IgD-negative memory B cell (primary cell): ENCODE measurements around the gene PTPRJ. TPM values are rescaled to one million over a fixed set of nuclear protein-coding genes. Genes with fewer than 3 reads are reported as not detected.
"Not testable (repeated sequence)": the region's sequence is repeated elsewhere in the genome, so short reads cannot be mapped to it uniquely, and the experiment has no call there.

Experiments
- H3K27ac Mint-ChIP-seq, 3 donors: one replicate each; pipeline ENCODE4 v1.8.0; 2020 to 2022; ENCODE audit warnings: mild to moderate bottlenecking in 3 of 3, mixed read lengths in 3 of 3, moderate library complexity in 1 of 3
- H3K27me3 Mint-ChIP-seq: one replicate; pipeline ENCODE4 v1.8.0; 2021; ENCODE audit warnings: mixed read lengths
- H3K36me3 Mint-ChIP-seq: one replicate; pipeline ENCODE4 v1.8.0; 2020; ENCODE audit warnings: mild to moderate bottlenecking, mixed read lengths
- H3K4me1 Mint-ChIP-seq, 3 donors: one replicate each; pipeline ENCODE4 v1.8.0; 2020 to 2022; ENCODE audit warnings: mixed read lengths in 3 of 3, mild to moderate bottlenecking in 1 of 3
- H3K4me3 Mint-ChIP-seq, 4 donors: one replicate each; pipeline ENCODE4 v1.8.0; 2020 to 2022; ENCODE audit warnings: mild to moderate bottlenecking in 4 of 4, mixed read lengths in 4 of 4, moderate library complexity in 3 of 4
- H3K9me3 Mint-ChIP-seq, 3 donors: one replicate each; pipeline ENCODE4 v1.8.0; 2020 to 2021; ENCODE audit warnings: mixed read lengths in 3 of 3, mild to moderate bottlenecking in 1 of 3
- polyA plus RNA-seq: library from polyadenylated mRNA; unstranded; fragments of 300-500 nt; fragmentation: Illumina TruSeq; gene quantifications from one replicate; pipeline ENCODE4 v1.2.3, GENCODE V29; 2021

PTPRJ gene
- 8.1 TPM for polyA plus RNA-seq

DNA sequence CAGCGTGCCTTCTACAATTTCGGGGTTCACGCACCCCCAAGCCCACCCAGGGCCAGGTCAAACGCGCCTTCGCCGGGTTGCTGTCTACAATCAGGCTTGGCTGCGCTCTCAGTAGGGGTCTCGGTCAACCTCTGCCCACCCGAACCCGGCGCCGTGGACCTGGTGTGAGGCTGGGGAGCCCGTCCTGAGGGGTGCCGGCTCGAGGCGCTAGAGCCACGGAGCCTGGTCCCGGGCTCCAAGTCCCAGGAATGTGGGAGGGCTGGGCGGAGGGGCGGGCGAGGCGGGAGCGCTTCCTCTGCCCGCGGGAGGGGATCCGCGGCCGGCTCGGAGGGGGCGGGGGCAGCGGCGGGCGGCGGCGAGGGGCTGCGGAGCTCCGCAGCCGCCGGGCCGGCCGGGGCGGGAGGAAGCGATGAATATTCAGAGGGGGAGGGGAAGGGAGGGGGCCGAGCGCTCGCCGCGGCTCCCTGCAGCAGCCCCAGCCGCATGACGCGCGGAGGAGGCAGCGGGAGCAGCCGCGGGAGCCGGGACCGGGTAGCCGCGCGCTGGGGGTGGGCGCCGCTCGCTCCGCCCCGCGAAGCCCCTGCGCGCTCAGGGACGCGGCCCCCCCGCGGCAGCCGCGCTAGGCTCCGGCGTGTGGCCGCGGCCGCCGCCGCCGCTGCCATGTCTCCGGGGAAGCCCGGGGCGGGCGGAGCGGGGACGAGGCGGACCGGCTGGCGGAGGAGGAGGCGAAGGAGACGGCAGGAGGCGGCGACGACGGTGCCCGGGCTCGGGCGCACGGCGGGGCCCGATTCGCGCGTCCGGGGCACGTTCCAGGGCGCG, at the start of gene PTPRJ:
Gene PTPRJ (plus strand): TSS at position 472 of the 819 bp plus-strand sequence. CDS start 354 bp downstream, outside the sequence.
- Mint-ChIP-seq H3K27me3 (peaks cover 2% of the 10 kb centered on the region), H3K27ac (peak within 1 kb of the TSS in 2 of 3 donors; percentile 3 to 73), H3K4me1 (peaks cover 15 to 24% (median 16%) of the 10 kb centered on the region in 3 donors), H3K4me3 (peak within 1 kb of the TSS; percentile 87 to 97 (median 90)), H3K36me3 (no peaks in the 10 kb centered on the region), H3K9me3 (peaks cover 0 to 1% (median 0%) of the 10 kb centered on the region in 3 donors)

DNA sequence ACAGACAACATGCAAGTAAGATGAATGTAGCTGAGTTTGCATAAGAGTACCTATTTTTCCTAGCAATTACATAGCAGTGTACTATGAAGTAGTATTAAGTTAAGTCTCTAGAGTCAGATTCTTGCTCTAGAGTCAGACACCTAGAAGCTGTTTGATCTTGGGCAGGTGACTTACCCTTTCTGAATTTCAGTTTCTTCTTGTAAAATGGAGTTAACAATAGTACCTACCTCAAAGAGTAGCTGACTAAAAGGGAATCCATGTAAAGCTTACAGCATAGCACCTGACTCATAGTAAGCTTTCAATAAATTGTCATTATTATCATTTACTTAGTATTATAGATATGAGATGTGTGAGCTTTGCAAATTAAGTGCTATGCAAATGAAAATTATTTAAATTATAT, 47.8 kb upstream of the PTPRJ start:
- Mint-ChIP-seq H3K4me1 (peaks cover 14 to 32% (median 23%) of the 10 kb centered on the region in 3 donors), H3K27me3 (no peaks in the 10 kb centered on the region), H3K27ac (no peak overlapping the region), H3K9me3 (no peaks in the 10 kb centered on the region), H3K36me3 (no peaks in the 10 kb centered on the region), H3K4me3 (no peak overlapping the region)

DNA sequence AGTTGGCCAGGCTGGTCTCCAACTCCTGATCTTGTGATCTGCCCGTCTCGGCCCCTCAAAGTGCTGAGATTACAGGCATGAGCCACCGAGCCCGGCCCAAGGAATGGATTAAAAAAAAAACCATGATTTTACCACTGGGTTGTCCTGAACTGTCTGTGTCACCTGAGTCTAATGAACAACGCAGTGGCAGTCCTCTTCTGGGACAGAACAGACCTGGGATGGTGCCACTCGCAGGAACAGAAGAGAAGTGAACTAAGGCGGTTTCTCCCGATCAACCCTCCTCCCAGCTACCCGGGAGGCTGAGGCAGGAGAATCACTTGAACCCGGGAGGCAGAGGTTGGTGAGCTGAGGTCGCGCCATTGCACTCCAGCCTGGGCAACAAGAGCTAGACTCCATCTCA, 46.6 kb upstream of the PTPRJ start:
- not testable (repeated sequence) for H3K4me3 Mint-ChIP-seq, H3K27ac Mint-ChIP-seq, H3K27me3 Mint-ChIP-seq, H3K36me3 Mint-ChIP-seq, H3K9me3 Mint-ChIP-seq
- peaks cover 8 to 23% (median 17%) of the 10 kb centered on the region in 3 donors for H3K4me1 Mint-ChIP-seq

DNA sequence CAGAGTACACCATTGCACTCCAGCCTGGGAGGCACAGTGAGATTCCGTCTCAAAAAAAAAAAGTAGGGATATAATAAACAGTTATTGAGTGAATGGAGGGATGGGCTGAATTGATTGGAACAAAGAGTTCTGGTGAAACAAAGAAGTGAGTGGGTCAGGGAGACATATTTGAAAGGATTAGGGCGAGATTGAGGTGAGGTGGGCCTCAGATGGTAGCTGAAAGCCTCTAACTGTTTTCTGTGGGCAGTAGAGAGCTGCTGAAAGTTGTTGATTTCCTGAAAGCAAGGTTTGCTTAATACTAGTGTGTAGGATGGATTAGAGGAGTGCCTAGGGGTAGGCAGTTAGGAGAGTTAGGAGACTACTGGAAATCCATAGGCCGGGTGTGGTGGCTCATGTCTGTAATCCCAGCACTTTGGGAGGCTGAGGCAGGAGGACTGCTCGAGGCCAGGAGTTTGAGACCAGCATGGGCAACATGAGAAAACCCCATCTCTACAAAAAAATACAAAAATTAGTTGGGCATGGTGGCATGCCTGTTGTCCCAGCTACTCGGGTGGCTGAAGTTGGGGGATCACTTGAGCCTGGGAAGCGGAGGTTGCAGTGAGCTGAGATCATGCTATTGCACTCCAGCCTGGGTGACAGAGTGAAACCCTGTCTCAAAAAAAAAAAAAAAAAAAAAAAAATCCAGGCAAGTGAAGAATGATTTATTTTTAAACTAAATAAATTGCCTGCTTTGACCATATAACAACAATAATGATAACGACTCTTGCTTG, 41.4 kb upstream of the PTPRJ start:
- no peaks in the 10 kb centered on the region for H3K9me3 Mint-ChIP-seq
- no peak overlapping the region for H3K4me3 Mint-ChIP-seq
- peak overlapping the region in 2 of 3 donors; percentile 11 to 16 for H3K27ac Mint-ChIP-seq
- no peaks in the 10 kb centered on the region for H3K27me3 Mint-ChIP-seq
- H3K4me1 Mint-ChIP-seq = peaks cover 13 to 36% (median 14%) of the 10 kb centered on the region in 3 donors
- H3K36me3 Mint-ChIP-seq = no peaks in the 10 kb centered on the region

DNA sequence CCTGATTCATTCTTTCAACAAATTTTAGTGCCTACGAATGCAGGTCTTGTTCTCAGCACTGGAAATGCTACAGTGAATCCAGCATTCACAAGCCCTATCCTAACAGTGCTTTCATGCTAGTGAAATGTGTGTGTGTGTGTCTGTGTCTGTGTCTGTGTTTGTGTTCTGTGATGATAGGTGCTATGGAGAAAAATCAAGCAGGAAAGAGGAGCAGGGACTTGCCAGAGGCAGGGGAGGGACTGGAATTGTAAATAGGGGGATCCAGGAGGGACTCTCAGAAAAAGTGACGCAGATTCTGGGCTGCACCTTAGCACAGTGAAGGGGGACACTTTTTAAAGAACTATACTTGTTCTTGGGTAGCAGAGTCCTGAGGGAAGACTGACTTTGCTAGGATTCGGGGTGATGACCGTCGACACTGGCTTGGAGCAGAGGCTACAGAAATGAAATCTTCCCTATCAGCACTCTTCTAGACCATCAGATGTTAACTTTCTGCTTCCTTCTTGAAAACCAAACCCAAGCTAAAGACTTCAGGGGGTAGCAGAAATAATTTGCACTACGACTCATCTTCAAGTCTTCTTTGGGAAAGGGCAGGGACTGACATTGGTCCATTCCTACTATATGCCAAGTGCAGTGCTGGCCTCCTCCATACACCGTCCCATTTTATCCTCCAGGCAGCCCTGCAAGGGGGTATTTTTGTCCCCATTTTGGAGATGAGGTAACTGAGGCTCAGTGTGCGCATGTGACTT, 39.3 kb upstream of the PTPRJ start:
- Mint-ChIP-seq H3K27me3 (no peaks in the 10 kb centered on the region), H3K27ac (no peak overlapping the region), H3K9me3 (no peaks in the 10 kb centered on the region), H3K4me1 (peaks cover 6 to 24% (median 9%) of the 10 kb centered on the region in 3 donors), H3K36me3 (no peaks in the 10 kb centered on the region), H3K4me3 (peak overlapping the region in 1 of 4 donors; percentile 35)

DNA sequence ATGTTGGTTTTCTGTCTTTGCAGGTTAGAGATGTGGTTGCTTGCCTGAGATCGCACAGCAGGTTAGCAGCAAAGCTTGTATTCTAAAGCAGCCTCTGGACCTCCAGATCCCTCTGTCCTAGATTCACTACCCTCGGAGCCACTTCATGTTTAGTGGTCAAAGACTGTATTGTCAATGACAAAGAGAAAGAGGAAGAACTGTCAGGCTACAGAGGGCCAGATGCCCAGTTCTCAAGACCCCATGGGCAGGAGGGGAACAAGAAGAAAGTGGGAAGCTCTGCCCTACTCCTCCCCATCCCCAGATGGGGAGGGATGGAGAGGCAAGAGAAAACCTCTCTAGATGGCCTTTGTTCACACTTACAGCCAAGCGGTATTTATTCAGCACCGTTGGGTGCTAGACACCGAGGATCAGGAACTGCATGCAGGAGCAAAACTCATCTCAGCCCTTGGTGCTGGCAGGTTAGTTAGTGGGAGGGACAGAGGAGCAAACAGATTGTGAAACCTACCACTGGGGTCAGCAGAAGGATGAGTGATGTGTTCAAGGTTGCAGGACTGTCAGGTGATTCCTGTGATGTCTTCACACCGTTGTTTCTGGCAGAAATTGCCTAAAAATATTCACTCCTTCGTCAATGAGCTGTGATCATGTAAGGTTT, 38.3 kb upstream of the PTPRJ start:
- Mint-ChIP-seq H3K4me3 (no peak overlapping the region), H3K27me3 (no peaks in the 10 kb centered on the region), H3K36me3 (no peaks in the 10 kb centered on the region), H3K27ac (peak overlapping the region in 2 of 3 donors; percentile 25 to 56), H3K4me1 (peaks cover 6 to 25% (median 10%) of the 10 kb centered on the region in 3 donors), H3K9me3 (no peaks in the 10 kb centered on the region)

DNA sequence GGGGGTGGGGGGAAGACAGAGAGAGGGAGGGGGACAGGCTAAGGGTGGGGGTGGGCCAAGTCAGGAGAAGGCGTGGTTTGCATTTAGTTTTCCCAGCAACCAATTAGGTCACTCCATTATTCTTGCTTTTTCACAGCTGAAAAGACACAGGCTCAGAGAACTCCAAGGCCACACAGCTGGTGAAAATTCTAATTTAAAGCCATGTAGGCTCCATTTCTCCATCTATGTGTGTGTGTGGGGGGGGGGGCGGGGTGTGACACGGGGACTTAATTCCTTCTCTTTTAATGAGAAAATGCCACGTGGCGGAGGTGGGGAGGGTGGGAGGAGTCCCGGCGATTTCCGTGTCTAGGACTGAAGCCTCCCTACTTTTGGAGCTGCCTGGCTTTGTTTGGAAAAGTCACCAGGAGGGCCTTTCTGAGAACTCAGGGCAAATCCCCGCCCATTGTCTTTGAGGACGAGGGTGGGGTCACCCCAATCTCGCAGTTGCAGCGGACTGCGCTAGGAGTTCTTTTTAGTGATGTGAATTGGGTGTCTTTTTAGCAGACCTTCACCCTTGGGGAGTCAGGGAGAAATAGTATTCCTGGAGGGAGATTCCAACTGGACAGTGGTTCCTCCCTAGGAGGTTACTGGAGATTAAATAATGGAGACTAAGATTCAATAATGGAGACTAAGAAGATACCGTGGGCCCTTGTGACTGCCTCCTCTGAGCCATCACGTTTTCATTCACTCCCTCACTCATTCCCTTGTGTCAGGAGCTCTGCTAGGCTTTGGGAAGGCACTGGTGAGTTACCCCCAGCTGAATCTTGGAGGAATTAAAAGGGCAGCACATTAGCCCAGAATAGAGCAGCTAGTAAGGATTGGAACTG, 36.4 kb upstream of the PTPRJ start:
- H3K27me3 Mint-ChIP-seq = no peaks in the 10 kb centered on the region

DNA sequence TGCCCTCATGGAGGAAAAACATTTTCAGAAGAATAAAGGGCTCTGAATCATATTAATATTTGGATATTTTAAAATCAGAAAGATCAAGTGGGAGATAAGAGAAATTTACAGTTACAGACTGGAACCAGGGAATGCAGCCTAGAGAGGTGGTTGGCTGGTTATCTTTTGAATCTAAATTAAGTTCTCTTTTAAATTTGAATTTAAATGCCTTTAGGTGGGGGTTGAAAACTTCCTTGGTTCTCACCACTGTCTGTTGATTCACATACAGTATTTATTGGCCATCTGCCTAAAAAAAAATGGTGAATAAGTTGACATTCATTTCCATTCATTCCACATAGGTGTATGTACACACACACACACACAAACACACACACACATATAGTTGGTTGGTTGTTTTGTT, 35.7 kb upstream of the PTPRJ start:
- Mint-ChIP-seq H3K9me3 (no peaks in the 10 kb centered on the region), H3K27ac (peak overlapping the region in 1 of 3 donors; percentile 13), H3K27me3 (no peaks in the 10 kb centered on the region), H3K4me1 (peaks cover 17 to 22% (median 18%) of the 10 kb centered on the region in 3 donors), H3K4me3 (no peak overlapping the region), H3K36me3 (peaks cover 1% of the 10 kb centered on the region)

More for the DNA sequence above, 36.4 kb upstream of the PTPRJ start:
- no peaks in the 10 kb centered on the region for H3K9me3 Mint-ChIP-seq
- H3K4me1 Mint-ChIP-seq = peaks cover 11 to 25% (median 15%) of the 10 kb centered on the region in 3 donors
- no peak overlapping the region for H3K4me3 Mint-ChIP-seq
- peaks cover 1% of the 10 kb centered on the region for H3K36me3 Mint-ChIP-seq
- no peak overlapping the region for H3K27ac Mint-ChIP-seq

DNA sequence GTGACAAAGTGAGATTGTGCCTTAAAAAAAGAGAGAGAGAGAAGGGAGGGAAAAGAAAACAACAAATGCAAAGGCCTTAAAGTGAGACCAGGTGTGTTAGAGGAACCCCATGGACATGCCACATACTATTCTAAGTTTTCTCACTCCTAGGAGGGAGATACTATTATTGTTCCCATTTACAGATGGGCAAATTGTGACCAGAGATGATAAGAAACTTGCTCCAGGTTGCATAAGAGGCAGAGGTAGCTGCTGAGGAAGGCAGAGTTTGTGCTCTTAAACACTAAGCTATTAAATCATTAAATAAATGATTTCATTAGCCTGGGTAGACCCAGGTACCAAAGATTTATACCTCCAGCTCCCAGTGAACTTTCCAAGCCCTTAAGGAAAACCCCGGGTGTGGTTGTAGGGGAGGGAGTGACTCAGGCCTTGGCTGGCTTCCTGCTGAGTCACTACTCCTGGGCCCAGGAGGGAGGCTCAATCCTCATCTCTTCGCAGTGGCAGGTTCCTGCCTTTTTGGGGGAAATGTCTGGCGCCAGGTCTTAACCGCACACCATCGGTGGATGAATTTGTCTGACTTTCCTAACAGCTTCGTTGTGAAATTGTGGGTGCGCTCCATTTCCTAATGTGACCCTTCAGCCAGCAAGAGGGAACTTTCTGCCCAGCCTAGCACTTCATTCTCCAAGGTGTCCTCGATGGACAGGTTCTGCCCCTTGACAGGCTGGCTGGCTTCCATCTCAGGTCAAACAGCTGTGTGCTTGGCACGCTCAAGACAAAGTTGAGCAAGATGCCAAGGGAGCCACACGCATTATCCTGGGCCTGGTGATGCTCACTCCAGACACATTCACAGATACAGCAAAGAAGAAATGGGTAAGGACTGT, 33.4 kb upstream of the PTPRJ start:
- Mint-ChIP-seq H3K4me3 (no peak overlapping the region), H3K4me1 (peaks cover 20 to 29% (median 23%) of the 10 kb centered on the region in 3 donors), H3K27me3 (no peaks in the 10 kb centered on the region), H3K27ac (peak overlapping the region in 1 of 3 donors; percentile 85), H3K9me3 (no peaks in the 10 kb centered on the region), H3K36me3 (peaks cover 1% of the 10 kb centered on the region)

DNA sequence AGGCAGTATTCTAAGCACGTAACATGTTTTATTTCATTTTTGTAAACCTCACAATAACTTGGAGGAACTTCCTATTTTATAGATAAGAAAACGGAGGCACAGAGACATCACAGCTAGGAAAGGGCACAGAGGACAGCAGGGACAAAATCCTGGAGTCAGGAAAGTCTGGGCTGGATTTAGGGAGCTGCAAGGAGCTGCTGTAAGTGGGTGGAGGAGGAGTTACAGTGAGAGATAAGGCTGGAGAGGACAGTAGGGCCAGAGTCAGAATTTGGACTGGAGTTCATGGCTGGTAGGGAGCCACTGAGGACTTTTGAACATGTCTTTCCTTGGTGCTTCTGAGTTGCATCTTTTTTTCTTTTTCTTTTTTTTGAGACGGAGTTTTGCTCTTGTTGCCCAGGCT, 32.2 kb upstream of the PTPRJ start:
- H3K27me3 Mint-ChIP-seq = no peaks in the 10 kb centered on the region
- H3K27ac Mint-ChIP-seq = peak overlapping the region in 1 of 3 donors; percentile 46
- no peaks in the 10 kb centered on the region for H3K9me3 Mint-ChIP-seq
- H3K4me1 Mint-ChIP-seq = peaks cover 17 to 28% (median 20%) of the 10 kb centered on the region in 3 donors
- peak overlapping the region in 3 of 4 donors; percentile 25 to 54 (median 49) for H3K4me3 Mint-ChIP-seq
- H3K36me3 Mint-ChIP-seq = peaks cover 1% of the 10 kb centered on the region

DNA sequence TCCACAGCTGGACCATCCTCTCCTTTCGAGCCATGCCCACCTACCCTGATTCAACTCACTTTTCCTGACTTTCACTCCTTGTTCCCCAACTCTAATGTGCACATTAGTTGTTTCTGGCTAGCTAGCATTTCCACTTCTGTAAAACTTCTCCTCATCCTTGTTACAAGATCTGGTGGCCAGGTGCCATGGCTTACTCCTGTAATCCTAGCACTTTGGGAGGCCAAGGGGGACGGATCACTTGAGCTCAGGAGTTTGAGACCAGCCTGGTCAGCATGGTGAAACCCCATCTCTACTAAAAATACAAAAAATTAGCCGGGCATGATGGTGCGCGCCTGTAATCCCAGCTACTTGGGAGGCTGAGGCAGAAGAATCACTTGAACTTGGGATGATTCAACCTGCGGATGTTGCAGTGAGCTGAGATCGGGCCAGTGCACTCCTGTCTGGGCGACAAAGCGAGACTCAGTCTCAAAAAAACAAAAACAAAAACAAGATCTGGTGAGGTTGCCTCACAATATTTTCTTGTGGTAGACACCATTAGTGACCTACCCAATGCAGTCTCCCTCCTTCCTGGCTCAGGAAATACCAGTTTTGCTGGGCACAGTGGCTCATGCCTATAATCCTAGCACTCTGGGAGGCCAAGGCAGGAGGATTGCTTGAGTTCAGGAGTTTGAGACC, 31.2 kb upstream of the PTPRJ start:
- H3K27ac Mint-ChIP-seq = peak overlapping the region in 2 of 3 donors; percentile 31 to 93
- not testable (repeated sequence) for H3K36me3 Mint-ChIP-seq, H3K27me3 Mint-ChIP-seq, H3K9me3 Mint-ChIP-seq
- peaks cover 19 to 28% (median 22%) of the 10 kb centered on the region in 3 donors for H3K4me1 Mint-ChIP-seq
- peak overlapping the region in 1 of 4 donors; percentile 55 for H3K4me3 Mint-ChIP-seq

DNA sequence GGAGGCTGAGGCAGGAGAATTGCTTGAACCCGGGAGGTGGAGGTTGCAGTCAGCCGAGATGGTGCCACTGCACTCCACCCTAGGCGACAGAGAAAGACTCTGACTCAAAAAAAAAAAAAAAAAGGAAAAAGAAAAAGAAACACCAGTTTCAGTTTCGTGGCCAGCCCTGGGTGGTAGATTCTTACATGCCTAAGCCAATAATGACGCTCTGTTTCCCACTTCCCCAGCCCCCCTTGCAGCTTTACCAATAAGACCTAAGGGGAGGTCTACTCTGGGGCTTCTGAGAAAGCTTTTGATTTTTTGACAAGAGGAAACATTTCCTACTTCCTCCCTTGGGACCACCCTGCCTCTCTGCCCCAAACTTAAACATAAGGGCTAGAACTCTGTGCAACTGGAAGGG, 30.0 kb upstream of the PTPRJ start:
- Mint-ChIP-seq H3K9me3 (no peaks in the 10 kb centered on the region), H3K4me3 (peak overlapping the region; percentile 33 to 93 (median 74)), H3K4me1 (peaks cover 25 to 28% (median 25%) of the 10 kb centered on the region in 3 donors), H3K36me3 (peaks cover 1% of the 10 kb centered on the region), H3K27ac (peak overlapping the region; percentile 67 to 96 (median 93)), H3K27me3 (no peaks in the 10 kb centered on the region)
